ENCODE measurements around the gene GGTLC2. TPM values are rescaled to one million over a fixed set of nuclear protein-coding genes. Genes with fewer than 3 reads are reported as not detected.
A peak's percentile ranks its signal among the peaks of the same experiment; 100 is the strongest.
"Not testable (repeated sequence)": the region's sequence is repeated elsewhere in the genome, so short reads cannot be mapped to it uniquely, and the experiment has no call there.

GGTLC2 gene
- total RNA-seq, 2 donors from 2014 or later, result not detected

- H3K9me3 Mint-ChIP-seq, result no peaks in the 10 kb centered on the region
- DNase-seq (no peak), ATAC-seq (replicated peaks in 1 of 2) (no peak)
- no peaks in the 10 kb centered on the region for H3K36me3 Mint-ChIP-seq (ENCODE audit: insufficient read depth in 2 of 2)
- H3K27ac Mint-ChIP-seq, result no peak overlapping the region
- H3K4me3 Mint-ChIP-seq, result no peak overlapping the region
- H3K27me3 Mint-ChIP-seq (ENCODE audit: low read depth), result peaks cover 5% of the 10 kb centered on the region
- peaks cover 12% of the 10 kb centered on the region for H3K4me1 Mint-ChIP-seq (ENCODE audit: low read depth)
These were observed 26.0 kb upstream of the GGTLC2 start for GRCh38 chr22:22618448-22618847.

GRCh38 chr22:22618923-22619322 is 25.5 kb upstream of the GGTLC2 start:
- Mint-ChIP-seq H3K27me3 (ENCODE audit: low read depth) (peaks cover 5% of the 10 kb centered on the region), H3K4me1 (ENCODE audit: low read depth) (peaks cover 12% of the 10 kb centered on the region), H3K36me3 (ENCODE audit: insufficient read depth in 2 of 2) (no peaks in the 10 kb centered on the region), H3K9me3 (no peaks in the 10 kb centered on the region), H3K27ac (no peak overlapping the region), H3K4me3 (no peak overlapping the region)
- DNase-seq (no peak), ATAC-seq (replicated peaks in 1 of 2) (no peak)

- no peak for ATAC-seq (replicated peaks in 1 of 2)
- peaks cover 12% of the 10 kb centered on the region for H3K4me1 Mint-ChIP-seq (ENCODE audit: low read depth)
- H3K36me3 Mint-ChIP-seq (ENCODE audit: insufficient read depth in 2 of 2), result peaks cover 2 to 3% of the 10 kb centered on the region in 2 donors
- peaks cover 2 to 3% of the 10 kb centered on the region in 2 donors for H3K9me3 Mint-ChIP-seq
- no peak overlapping the region for H3K27ac Mint-ChIP-seq
- no peak for DNase-seq
- no peak overlapping the region for H3K4me3 Mint-ChIP-seq
- H3K27me3 Mint-ChIP-seq (ENCODE audit: low read depth), result peaks cover 5% of the 10 kb centered on the region
These were observed 24.5 kb upstream of the GGTLC2 start for GRCh38 chr22:22619765-22620414.

GRCh38 chr22:22628546-22629495 is 15.6 kb upstream of the GGTLC2 start:
- H3K9me3 Mint-ChIP-seq; H3K4me3 Mint-ChIP-seq; H3K27me3 Mint-ChIP-seq (ENCODE audit: low read depth); ATAC-seq (replicated peaks in 1 of 2); DNase-seq; H3K36me3 Mint-ChIP-seq (ENCODE audit: insufficient read depth in 2 of 2); H3K4me1 Mint-ChIP-seq (ENCODE audit: low read depth); H3K27ac Mint-ChIP-seq: not testable (repeated sequence)

- H3K4me3 Mint-ChIP-seq; ATAC-seq (replicated peaks in 1 of 2); H3K9me3 Mint-ChIP-seq; H3K27ac Mint-ChIP-seq; H3K36me3 Mint-ChIP-seq (ENCODE audit: insufficient read depth in 2 of 2); DNase-seq; H3K27me3 Mint-ChIP-seq (ENCODE audit: low read depth); H3K4me1 Mint-ChIP-seq (ENCODE audit: low read depth): not testable (repeated sequence)
These were observed 13.2 kb upstream of the GGTLC2 start for GRCh38 chr22:22631223-22631652.

GRCh38 chr22:22632226-22632625 is 12.2 kb upstream of the GGTLC2 start:
- DNase-seq; H3K36me3 Mint-ChIP-seq (ENCODE audit: insufficient read depth in 2 of 2); H3K9me3 Mint-ChIP-seq; H3K4me1 Mint-ChIP-seq (ENCODE audit: low read depth); ATAC-seq (replicated peaks in 1 of 2); H3K4me3 Mint-ChIP-seq; H3K27ac Mint-ChIP-seq; H3K27me3 Mint-ChIP-seq (ENCODE audit: low read depth): not testable (repeated sequence)

GRCh38 chr22:22633533-22633932 is 10.9 kb upstream of the GGTLC2 start:
- H3K9me3 Mint-ChIP-seq; H3K27ac Mint-ChIP-seq; H3K36me3 Mint-ChIP-seq (ENCODE audit: insufficient read depth in 2 of 2); H3K4me1 Mint-ChIP-seq (ENCODE audit: low read depth); H3K27me3 Mint-ChIP-seq (ENCODE audit: low read depth); ATAC-seq (replicated peaks in 1 of 2); DNase-seq; H3K4me3 Mint-ChIP-seq: not testable (repeated sequence)

- not testable (repeated sequence) for H3K4me3 Mint-ChIP-seq; H3K4me1 Mint-ChIP-seq (ENCODE audit: low read depth); H3K36me3 Mint-ChIP-seq (ENCODE audit: insufficient read depth in 2 of 2); H3K27ac Mint-ChIP-seq; H3K9me3 Mint-ChIP-seq; H3K27me3 Mint-ChIP-seq (ENCODE audit: low read depth); ATAC-seq (replicated peaks in 1 of 2)
- peak; percentile 30 to 54 for DNase-seq
These were observed 8.2 kb upstream of the GGTLC2 start for GRCh38 chr22:22636260-22636659.

GRCh38 chr22:22638313-22638712 is 6.1 kb upstream of the GGTLC2 start:
- ATAC-seq (replicated peaks in 1 of 2); H3K4me1 Mint-ChIP-seq (ENCODE audit: low read depth); DNase-seq; H3K9me3 Mint-ChIP-seq; H3K27ac Mint-ChIP-seq; H3K27me3 Mint-ChIP-seq (ENCODE audit: low read depth); H3K4me3 Mint-ChIP-seq; H3K36me3 Mint-ChIP-seq (ENCODE audit: insufficient read depth in 2 of 2): not testable (repeated sequence)

- not testable (repeated sequence) for H3K27ac Mint-ChIP-seq; H3K27me3 Mint-ChIP-seq (ENCODE audit: low read depth); H3K36me3 Mint-ChIP-seq (ENCODE audit: insufficient read depth in 2 of 2); DNase-seq; H3K9me3 Mint-ChIP-seq; H3K4me3 Mint-ChIP-seq; H3K4me1 Mint-ChIP-seq (ENCODE audit: low read depth); ATAC-seq (replicated peaks in 1 of 2)
These were observed 2.2 kb upstream of the GGTLC2 start for GRCh38 chr22:22642255-22642654.

GRCh38 chr22:22645969-22646368 is 1.6 kb downstream of the GGTLC2 start:
- not testable (repeated sequence) for H3K27me3 Mint-ChIP-seq (ENCODE audit: low read depth); H3K36me3 Mint-ChIP-seq (ENCODE audit: insufficient read depth in 2 of 2); H3K9me3 Mint-ChIP-seq; H3K4me1 Mint-ChIP-seq (ENCODE audit: low read depth); ATAC-seq (replicated peaks in 1 of 2); H3K27ac Mint-ChIP-seq; DNase-seq; H3K4me3 Mint-ChIP-seq

- H3K9me3 Mint-ChIP-seq; H3K4me3 Mint-ChIP-seq; H3K4me1 Mint-ChIP-seq (ENCODE audit: low read depth); ATAC-seq (replicated peaks in 1 of 2); DNase-seq; H3K27me3 Mint-ChIP-seq (ENCODE audit: low read depth); H3K36me3 Mint-ChIP-seq (ENCODE audit: insufficient read depth in 2 of 2); H3K27ac Mint-ChIP-seq: not testable (repeated sequence)
These were observed 3.5 kb downstream of the GGTLC2 start for GRCh38 chr22:22647952-22648351.

- not testable (repeated sequence) for H3K9me3 Mint-ChIP-seq; H3K4me1 Mint-ChIP-seq (ENCODE audit: low read depth); H3K27me3 Mint-ChIP-seq (ENCODE audit: low read depth); H3K27ac Mint-ChIP-seq; ATAC-seq (replicated peaks in 1 of 2); H3K4me3 Mint-ChIP-seq; DNase-seq; H3K36me3 Mint-ChIP-seq (ENCODE audit: insufficient read depth in 2 of 2)
These were observed 4.6 kb downstream of the GGTLC2 start for GRCh38 chr22:22648863-22649536.

Data from activated T-cell treated with anti-CD3 and anti-CD28 coated beads, Interleukin-2, amount 50 U/mL, for 72 hours (primary cell).